ENCODE data around the gene DIP2A.

The DIP2A gene

GRCh38 chr21:46597896-46598343 lies 139.2 kb downstream of the DIP2A start:
- H3K27me3 ChIP-seq (ENCODE audit: insufficient read depth, low read depth, severe bottlenecking) = no peaks in the 10 kb centered on the region
- peaks cover 30% of the 10 kb centered on the region for H3K9me3 ChIP-seq (ENCODE audit: severe bottlenecking)
- no peaks in the 10 kb centered on the region for H3K36me3 ChIP-seq
- no peak overlapping the region for H3K4me3 ChIP-seq (ENCODE audit: low read depth, low read length)
- DNase-seq = no peak
- no peak for TF ChIP-seq CTCF (IDR thresholded peaks at IDR 0.05; ENCODE audit: low read depth, low read length)
- H3K27ac ChIP-seq = no peak overlapping the region

GRCh38 chr21:46598581-46599572 lies 140.2 kb downstream of the DIP2A start:
- no peak for TF ChIP-seq CTCF (IDR thresholded peaks at IDR 0.05; ENCODE audit: low read depth, low read length)
- DNase-seq = no peak
- Histone ChIP-seq H3K4me3 (ENCODE audit: low read depth, low read length) (no peak overlapping the region), H3K9me3 (ENCODE audit: severe bottlenecking) (peaks cover 21% of the 10 kb centered on the region), H3K27ac (no peak overlapping the region), H3K27me3 (ENCODE audit: insufficient read depth, low read depth, severe bottlenecking) (no peaks in the 10 kb centered on the region), H3K36me3 (no peaks in the 10 kb centered on the region)

- H3K36me3 ChIP-seq = no peaks in the 10 kb centered on the region
- no peak overlapping the region for H3K27ac ChIP-seq
- H3K27me3 ChIP-seq (ENCODE audit: insufficient read depth, low read depth, severe bottlenecking) = no peaks in the 10 kb centered on the region
- DNase-seq = no peak
- TF ChIP-seq CTCF (IDR thresholded peaks at IDR 0.05; ENCODE audit: low read depth, low read length) = no peak
- no peak overlapping the region for H3K4me3 ChIP-seq (ENCODE audit: low read depth, low read length)
- H3K9me3 ChIP-seq (ENCODE audit: severe bottlenecking) = peaks cover 6% of the 10 kb centered on the region
Observed at GRCh38 chr21:46600305-46600704, 141.6 kb downstream of the DIP2A start.

- Histone ChIP-seq H3K27ac (no peak overlapping the region), H3K36me3 (no peaks in the 10 kb centered on the region), H3K9me3 (ENCODE audit: severe bottlenecking) (peaks cover 3% of the 10 kb centered on the region), H3K27me3 (ENCODE audit: insufficient read depth, low read depth, severe bottlenecking) (no peaks in the 10 kb centered on the region), H3K4me3 (ENCODE audit: low read depth, low read length) (no peak overlapping the region)
- no peak for DNase-seq
- TF ChIP-seq CTCF (IDR thresholded peaks at IDR 0.05; ENCODE audit: low read depth, low read length) = no peak
Observed at GRCh38 chr21:46600978-46601377, 142.3 kb downstream of the DIP2A start.

- Histone ChIP-seq H3K9me3 (ENCODE audit: severe bottlenecking) (no peaks in the 10 kb centered on the region), H3K27me3 (ENCODE audit: insufficient read depth, low read depth, severe bottlenecking) (no peaks in the 10 kb centered on the region), H3K4me3 (ENCODE audit: low read depth, low read length) (no peak overlapping the region), H3K36me3 (no peaks in the 10 kb centered on the region), H3K27ac (no peak overlapping the region)
- no peak for DNase-seq
- TF ChIP-seq CTCF (IDR thresholded peaks at IDR 0.05; ENCODE audit: low read depth, low read length) = no peak
Observed at GRCh38 chr21:46603228-46603627, 144.5 kb downstream of the DIP2A start.

Data from WERI-Rb-1 (cell line).